Measurements from ENCODE around the gene KCP. TPM values are rescaled to one million over a fixed set of nuclear protein-coding genes. Genes with fewer than 3 reads are reported as not detected.

Gene KCP
- total and polyA plus RNA-seq, 10 of the 15 experiments (the other 5 are each of a cell fraction or from before 2014, with no cell fraction given) = 0.05 to 7.8 (median 2.5) TPM

DNA sequence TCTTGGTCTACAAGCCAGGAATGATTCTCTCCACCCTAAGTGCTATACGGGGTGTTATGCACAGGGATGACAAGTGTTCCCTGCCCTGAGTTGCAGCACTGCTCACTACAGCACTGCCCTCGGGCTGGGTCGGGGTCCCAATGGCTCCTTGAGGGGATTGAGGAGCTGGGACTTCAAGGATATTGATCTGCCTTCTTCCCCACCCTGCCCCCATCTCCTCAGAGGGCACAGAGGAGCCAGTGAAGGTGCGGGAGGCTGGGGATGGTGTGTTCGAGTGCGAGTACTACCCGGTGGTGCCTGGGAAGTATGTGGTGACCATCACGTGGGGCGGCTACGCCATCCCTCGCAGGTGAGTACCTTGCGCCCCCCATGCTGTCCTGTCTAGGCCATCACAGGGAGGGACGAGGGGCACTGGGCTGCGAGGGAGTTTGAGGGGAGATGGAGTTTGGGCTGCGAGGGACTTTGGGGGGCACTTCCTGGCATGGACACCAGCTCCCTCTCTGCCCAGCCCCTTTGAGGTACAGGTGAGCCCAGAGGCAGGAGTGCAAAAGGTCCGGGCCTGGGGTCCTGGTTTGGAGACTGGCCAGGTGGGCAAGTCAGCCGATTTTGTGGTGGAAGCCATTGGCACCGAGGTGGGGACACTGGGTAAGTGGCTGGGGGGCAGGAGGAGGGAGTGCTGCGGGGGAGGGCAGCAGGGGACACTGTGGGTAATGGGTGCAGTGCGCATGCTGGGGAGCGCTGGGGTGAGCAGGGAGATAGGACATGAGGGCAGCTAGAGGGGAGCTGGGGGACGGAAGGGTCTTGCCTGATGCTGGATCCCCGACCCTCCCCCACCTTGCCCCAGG lies 70.0 kb downstream of the KCP start:
- in situ Hi-C loops (cut with MboI) = no loop called here
- Histone ChIP-seq H2AFZ (ENCODE audit: control insufficient read depth, low read depth, low read length) (no peak overlapping the region), H4K20me1 (ENCODE audit: control insufficient read depth, insufficient read depth) (no peaks in the 10 kb centered on the region), H3K9ac (ENCODE audit: control insufficient read depth, insufficient read depth, low read length) (no peak overlapping the region), H3K79me2 (ENCODE audit: control insufficient read depth, insufficient read depth, low read length) (no peaks in the 10 kb centered on the region), H3K36me3 (ENCODE audit: control insufficient read depth in 2 of 2, insufficient read depth in 2 of 2, low read length in 1 of 2) (no peaks in the 10 kb centered on the region), H3K4me2 (ENCODE audit: control insufficient read depth, insufficient read depth) (no peak overlapping the region), H3K4me3 (no peak overlapping the region), H3K27me3 (replicated peaks in 1 of 2; ENCODE audit: control insufficient read depth in 2 of 2, insufficient read depth in 2 of 2, low read length in 1 of 2) (no peaks in the 10 kb centered on the region; a peak in 1 of 4 replicates), H3K27ac (ENCODE audit: control insufficient read depth, insufficient read depth) (no peak overlapping the region), H3K4me1 (ENCODE audit: control insufficient read depth, insufficient read depth, low read length) (no peaks in the 10 kb centered on the region; the same call in 1 of the 2 replicates), H3K9me3 (replicated peaks; ENCODE audit: control insufficient read depth, insufficient read depth, low read length) (no peaks in the 10 kb centered on the region)
- RAD21 ChIA-PET (ENCODE audit: unreplicated experiment) = interaction anchor here (1.3 kb wide), 1 partner anchor 369 kb away, joined by 3 read pairs; no protein-coding TSS in a partner anchor
- DNase-seq (ENCODE audit: low read depth, low spot score) (no peak), ATAC-seq (no peak), FAIRE-seq (no peak)
- TF ChIP-seq GABPA (IDR thresholded peaks at IDR 0.05; ENCODE audit: low read depth) = no peak
- TF ChIP-seq, protein P1, sequence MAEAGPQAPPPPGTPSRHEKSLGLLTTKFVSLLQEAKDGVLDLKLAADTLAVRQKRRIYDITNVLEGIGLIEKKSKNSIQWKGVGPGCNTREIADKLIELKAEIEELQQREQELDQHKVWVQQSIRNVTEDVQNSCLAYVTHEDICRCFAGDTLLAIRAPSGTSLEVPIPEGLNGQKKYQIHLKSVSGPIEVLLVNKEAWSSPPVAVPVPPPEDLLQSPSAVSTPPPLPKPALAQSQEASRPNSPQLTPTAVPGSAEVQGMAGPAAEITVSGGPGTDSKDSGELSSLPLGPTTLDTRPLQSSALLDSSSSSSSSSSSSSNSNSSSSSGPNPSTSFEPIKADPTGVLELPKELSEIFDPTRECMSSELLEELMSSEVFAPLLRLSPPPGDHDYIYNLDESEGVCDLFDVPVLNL (IDR thresholded peaks at IDR 0.05; ENCODE audit: low read depth, low read length) = no peak
- no peak for TF ChIP-seq TCF7 (IDR thresholded peaks at IDR 0.05; ENCODE audit: borderline replicate concordance)
- no peak for TF ChIP-seq MTA3 (IDR thresholded peaks at IDR 0.05; ENCODE audit: borderline replicate concordance, low read length)
- no peak for TF ChIP-seq RB1 (IDR thresholded peaks at IDR 0.05; ENCODE audit: borderline replicate concordance)
- intact Hi-C loops (cut with micrococcal nuclease; ENCODE audit: unreplicated experiment) = no loop called here
- SMC1A ChIA-PET (ENCODE audit: uncharacterized antibody, unreplicated experiment) = no interaction called here
- 67% methylated on average over 21 of the region's 23 CpGs for WGBS (ENCODE audit: insufficient coverage, insufficient replicate concordance, low lambda C conversion rate, missing lambda C conversion rate)
- CTCF ChIA-PET = interaction anchor here (0.6 to 3.4 kb wide), 5 partner anchors 11 to 1044 kb away, joined by 3 to 21 read pairs (median 3); partner anchors contain the start of gene ATP6V1F
- no TSS peak for BruUV-seq (replicated peaks)
- POLR2A ChIA-PET = no interaction called here

All from GM12878 (cell line).